ENCODE measurements around the gene PTPN6.

- TF ChIP-seq, protein P1, sequence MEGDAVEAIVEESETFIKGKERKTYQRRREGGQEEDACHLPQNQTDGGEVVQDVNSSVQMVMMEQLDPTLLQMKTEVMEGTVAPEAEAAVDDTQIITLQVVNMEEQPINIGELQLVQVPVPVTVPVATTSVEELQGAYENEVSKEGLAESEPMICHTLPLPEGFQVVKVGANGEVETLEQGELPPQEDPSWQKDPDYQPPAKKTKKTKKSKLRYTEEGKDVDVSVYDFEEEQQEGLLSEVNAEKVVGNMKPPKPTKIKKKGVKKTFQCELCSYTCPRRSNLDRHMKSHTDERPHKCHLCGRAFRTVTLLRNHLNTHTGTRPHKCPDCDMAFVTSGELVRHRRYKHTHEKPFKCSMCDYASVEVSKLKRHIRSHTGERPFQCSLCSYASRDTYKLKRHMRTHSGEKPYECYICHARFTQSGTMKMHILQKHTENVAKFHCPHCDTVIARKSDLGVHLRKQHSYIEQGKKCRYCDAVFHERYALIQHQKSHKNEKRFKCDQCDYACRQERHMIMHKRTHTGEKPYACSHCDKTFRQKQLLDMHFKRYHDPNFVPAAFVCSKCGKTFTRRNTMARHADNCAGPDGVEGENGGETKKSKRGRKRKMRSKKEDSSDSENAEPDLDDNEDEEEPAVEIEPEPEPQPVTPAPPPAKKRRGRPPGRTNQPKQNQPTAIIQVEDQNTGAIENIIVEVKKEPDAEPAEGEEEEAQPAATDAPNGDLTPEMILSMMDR (IDR thresholded peaks at IDR 0.05; ENCODE audit: control extremely low read depth in 1 of 3, insufficient read depth in 1 of 3, low read depth in 1 of 3, low read length in 3 of 3), result no peak
- TF ChIP-seq EP300 (IDR thresholded peaks at IDR 0.05; ENCODE audit: borderline replicate concordance in 1 of 2, low read depth in 2 of 2, low read length in 2 of 2) (no peak), POLR2AphosphoS5 (IDR thresholded peaks at IDR 0.05; ENCODE audit: low read depth, low read length) (no peak), KDM5A (IDR thresholded peaks at IDR 0.05; ENCODE audit: low read length) (no peak), CEBPB (IDR thresholded peaks at IDR 0.05; ENCODE audit: low read depth, low read length) (no peak), ZNF274 (IDR thresholded peaks at IDR 0.05; ENCODE audit: borderline replicate concordance, extremely low read depth, low read length) (no peak), RBBP5 (IDR thresholded peaks at IDR 0.05; ENCODE audit: borderline replicate concordance, low read depth, low read length) (no peak)
- TF ChIP-seq, protein P2, sequence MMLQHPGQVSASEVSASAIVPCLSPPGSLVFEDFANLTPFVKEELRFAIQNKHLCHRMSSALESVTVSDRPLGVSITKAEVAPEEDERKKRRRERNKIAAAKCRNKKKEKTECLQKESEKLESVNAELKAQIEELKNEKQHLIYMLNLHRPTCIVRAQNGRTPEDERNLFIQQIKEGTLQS (IDR thresholded peaks at IDR 0.05; ENCODE audit: insufficient read depth, low read depth, low read length), result no peak
These were observed 15.6 kb upstream of the PTPN6 start for GRCh38 chr12:6935371-6936193.
